Measurements from ENCODE around the gene SLC12A1.

SLC12A1 gene

DNA sequence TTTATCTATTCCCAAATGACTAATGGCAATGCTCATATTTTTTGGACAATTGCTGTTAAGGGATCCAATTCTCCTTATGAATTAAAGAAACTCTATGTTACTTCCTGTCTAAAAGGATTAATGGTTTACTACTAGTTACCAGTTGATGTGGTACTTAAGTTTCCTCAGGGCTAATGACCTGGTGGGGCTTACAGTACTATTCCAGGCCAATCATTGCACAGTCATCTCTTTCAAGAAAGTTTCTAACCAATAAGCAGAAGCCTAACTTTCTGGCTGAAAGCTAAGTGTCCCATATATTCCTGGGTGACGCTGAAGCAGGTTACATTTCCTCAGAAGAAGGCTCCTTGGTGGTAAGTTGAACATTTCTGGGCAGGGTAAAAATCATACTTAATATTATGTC lies at the start of gene SLC12A1:
SLC12A1 (plus strand) TSS at position 322 of the 400 bp plus-strand sequence. CDS start 1,418 bp downstream, outside the sequence.
- DNase-seq: no peak

DNA sequence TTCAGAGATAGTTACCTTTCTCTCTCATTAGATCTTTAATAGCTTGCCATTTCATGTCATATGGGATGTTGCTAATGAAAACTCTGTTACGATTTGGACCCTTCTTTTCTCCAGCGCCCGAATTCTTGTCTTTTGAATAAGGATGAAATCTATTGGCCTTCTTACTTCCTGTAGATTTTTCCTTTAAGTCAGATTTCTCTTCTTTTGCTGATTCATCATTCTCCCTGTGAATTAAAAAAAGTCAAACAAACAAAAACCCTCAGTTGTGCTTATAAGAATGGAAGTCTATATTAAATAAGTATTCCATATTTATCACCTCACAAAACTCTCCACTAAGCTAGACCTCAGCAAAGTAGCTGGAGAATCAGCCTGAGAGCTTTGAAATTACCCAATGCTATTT lies 37.5 kb upstream of the SLC12A1 start:
- no peak for DNase-seq

DNA sequence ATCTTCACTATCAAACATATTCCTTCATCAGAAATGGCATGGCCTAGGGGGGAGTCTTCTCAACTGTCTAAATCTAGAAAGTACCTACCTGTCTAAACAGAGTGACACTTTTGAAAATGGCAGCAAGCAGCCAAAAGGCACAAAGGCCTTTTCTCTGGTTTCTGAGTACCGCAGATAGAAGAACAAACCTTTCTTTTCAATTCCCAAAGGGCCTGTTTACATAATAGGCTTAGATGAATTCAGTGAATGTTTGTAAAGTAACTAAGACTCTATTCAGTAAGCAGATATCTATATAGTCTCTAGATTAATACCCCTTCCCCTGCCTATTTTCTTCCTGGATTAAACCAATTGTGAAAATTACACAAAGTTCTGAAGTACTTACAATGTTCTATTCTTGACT lies 35.1 kb upstream of the SLC12A1 start:
- peak; percentile 3 for DNase-seq

DNA sequence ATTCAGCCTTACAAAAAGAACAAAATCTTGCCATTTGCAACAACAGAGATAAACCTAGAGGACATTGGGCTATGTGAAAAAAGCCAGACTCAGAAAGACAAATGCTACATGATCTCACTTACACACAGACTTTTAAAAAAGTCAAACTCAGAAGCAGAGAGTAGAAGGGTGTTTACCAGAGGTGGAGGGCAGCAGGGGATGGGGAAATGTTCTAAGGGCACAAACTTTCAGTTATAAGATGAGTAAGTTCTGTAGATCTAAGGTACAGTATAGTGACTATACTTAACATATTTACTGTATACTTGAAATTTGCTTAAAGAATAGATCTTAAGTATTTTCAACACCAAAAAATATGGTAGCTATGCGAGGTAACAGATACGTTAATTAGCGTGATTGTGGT lies 31.0 kb upstream of the SLC12A1 start:
- no peak for DNase-seq

DNA sequence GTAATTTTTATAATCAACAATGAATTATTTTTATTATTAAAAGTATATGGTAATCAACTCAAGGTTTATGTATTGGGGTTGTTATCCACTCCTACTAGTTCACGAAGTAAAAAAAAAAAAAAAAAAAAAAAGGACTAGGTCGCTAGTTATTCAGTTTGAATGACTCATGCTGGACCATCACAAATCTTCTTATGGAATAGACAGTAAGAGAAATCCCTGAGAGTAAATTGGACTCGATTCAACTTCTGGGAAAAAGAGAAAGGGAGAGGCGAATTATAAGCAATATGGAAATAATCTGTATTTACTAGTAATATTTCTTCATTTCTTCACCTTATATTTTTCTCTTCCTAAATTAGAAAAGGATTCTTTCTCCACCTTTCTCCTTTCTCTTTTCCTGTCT lies 30.0 kb upstream of the SLC12A1 start:
- no peak for DNase-seq

DNA sequence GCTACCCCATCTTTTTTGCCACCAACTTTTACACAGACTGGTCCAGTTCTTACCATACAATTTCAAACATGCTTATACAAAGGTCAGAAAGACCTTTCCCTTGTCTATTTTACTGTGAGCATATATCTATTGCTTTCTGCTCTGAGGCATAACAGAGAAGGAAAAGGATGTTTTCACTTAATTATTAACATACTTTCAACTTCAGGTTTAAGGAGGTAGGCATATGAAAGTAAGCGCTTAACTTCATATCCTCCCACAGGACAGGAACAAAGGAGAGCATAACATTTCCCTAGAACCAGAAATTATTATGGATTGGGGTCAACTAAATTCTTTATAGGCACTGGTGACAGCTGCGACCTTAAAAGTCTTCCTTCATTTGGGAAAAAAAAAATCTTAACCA lies 29.1 kb upstream of the SLC12A1 start:
- DNase-seq: no peak

DNA sequence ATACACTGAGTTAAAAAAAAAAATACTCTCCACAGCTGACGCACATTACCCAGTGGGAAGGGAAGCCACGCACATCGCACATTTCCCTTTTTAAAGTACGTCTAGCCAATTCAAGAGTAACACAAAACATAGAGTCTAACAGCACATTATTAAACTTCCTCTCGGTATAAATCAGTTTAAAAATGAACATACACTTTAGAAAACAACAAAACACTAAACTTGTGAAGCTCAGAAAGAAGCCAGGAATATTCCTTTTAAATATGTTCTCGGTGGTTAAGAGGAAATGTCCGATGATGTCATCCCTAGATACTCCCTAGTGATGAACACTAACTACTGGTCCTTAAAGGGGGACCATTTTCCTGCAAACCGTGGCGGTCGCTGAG lies 28.7 kb upstream of the SLC12A1 start:
- DNase-seq: peak; percentile 52

DNA sequence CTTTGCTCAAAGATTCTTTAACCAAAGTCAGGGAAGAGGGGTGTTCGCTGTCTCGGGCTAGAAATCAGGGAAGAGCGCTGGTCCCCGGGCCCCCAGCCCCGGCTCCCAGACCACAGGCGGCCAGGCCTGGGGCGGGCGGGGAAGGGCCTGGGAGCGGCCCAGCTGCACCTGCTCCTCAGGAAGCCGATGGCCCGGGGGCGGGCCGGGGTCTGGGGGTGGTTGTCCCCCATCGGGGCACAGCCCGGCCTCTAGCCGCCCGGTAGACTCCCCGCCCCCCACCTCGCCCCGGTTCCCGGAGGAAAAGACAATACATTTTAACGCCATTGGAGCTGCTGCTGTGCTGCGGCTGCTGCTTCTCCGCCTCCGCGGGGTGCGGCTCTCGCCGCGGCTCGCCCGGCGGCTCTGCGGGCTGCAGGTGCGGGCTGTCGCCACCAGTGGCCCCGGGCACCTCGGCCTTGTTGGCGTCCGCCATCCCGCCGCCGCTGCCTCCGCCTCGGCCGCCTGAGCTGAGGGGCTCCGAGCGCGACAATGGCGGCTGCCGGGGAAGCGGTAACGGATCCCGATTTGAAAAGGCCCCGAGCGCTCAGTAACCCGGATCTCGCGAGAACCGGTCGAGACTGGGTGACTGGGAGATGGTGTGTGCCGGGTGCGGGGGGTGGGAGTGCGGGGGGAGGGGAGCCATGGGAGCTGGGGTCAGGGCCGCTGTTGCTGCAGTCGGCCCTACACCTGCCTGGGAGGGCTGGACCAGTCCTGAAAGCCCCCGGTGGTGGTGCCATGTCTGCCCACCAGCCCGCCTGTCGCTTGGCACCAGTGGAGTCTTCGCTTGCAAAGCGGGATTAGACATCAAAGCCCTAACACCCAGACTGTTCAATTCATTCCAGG lies 28.1 kb upstream of the SLC12A1 start, which contains the start of gene MYEF2:
MYEF2 (minus strand) TSS at position 530 of the 882 bp plus-strand sequence; CDS start at position 472, 58 bp downstream.
- peak; percentile 66 for DNase-seq

DNA sequence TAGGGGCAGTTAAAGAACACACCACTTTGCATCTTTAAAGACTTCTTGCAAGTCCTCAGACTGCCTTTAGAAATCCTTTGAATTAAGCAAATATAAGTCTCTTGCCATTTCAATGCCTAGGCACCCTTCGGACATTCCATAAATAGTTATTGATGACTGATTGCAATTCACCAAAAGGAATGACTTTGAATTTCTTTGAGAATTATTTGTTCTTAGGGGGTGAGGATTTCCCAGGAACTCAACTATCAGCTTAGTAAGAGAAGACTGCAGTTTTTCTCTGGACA lies 27.5 kb upstream of the SLC12A1 start:
- DNase-seq: no peak

DNA sequence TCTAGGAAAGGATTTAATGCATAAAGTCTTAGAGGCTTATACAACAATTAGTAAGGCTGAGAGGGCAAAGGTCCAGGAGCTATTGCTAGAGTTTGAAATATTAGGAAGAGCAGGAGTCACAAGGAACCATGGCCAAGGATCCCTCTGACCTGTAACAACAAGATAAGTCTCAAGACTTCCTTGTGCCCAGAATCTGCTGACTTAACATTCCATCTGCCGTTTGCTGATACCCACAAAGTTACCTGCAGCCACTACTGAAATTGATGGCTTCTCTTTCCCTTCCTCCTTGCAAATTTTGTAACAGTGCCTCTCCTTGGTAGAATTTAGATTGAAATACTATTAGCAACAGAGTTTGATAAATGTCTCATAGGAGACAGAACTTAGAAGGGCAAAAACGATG lies 23.4 kb upstream of the SLC12A1 start:
- no peak for DNase-seq

DNA sequence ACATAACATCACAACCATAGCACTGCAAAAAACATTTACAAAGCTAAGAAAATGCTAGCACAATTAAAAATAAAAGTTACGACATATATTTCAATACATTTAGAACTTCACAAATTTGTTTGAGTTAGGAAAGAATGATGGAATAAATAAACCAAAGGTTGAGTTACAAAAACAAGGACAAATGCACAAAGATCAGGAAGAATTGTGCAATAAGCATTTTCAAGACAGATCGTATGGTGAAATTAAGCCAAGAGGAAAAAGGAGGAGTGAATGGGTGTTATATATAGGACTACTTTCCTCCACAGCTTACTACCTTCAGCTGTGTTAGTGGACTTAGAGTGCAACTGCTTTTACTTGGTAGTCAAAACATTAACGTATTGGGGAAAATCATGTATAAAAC lies 20.6 kb upstream of the SLC12A1 start:
- DNase-seq: no peak

DNA sequence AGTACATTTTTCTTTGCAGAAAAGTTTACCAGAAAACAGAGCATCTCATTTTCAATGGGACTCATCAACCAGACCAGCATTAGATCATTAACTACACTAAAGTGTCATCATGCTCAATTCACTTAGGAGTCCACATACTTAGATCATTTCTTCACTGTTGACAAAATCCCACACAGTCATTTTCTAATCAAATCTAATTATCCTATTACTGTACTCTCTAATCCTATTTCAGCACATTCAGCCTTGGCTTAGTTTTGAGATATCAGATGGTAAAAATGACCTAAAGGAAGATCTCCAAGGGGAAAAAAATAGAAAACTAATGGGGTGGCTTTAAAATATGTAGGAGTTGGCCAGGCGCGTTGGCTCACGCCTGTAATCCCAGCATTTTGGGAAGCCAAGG lies 19.8 kb upstream of the SLC12A1 start:
- DNase-seq: no peak

DNA sequence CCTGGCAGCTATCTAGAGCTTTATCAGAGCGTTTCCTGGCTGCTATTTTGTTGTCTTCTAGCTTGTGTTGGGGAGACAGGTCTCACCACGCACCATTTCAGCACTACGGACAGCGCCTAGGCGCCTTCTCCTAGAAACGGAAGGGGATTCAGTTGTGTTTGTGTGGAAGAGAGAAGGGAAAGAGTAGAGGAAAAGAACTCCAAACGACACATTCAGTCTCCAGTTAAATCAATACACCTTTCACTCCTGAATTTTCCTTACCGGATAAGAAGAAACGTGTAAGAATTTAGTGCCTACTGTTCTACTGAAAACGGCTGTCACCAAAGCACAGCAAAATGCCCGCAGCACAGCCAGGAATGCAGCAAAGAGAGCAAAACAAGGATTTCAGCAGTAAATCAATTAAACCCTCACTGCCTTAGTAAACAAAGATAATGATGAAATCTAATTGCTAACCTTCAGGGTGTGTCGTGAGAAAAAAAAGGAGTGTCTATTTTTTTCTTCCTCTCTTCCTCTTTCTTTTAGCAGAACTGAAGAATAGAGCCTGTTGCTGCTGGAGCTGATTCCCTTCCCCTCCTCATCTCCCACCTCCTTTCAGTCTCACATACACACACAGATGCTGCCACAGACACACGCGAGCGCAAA lies 15.0 kb upstream of the SLC12A1 start:
- DNase-seq: no peak

DNA sequence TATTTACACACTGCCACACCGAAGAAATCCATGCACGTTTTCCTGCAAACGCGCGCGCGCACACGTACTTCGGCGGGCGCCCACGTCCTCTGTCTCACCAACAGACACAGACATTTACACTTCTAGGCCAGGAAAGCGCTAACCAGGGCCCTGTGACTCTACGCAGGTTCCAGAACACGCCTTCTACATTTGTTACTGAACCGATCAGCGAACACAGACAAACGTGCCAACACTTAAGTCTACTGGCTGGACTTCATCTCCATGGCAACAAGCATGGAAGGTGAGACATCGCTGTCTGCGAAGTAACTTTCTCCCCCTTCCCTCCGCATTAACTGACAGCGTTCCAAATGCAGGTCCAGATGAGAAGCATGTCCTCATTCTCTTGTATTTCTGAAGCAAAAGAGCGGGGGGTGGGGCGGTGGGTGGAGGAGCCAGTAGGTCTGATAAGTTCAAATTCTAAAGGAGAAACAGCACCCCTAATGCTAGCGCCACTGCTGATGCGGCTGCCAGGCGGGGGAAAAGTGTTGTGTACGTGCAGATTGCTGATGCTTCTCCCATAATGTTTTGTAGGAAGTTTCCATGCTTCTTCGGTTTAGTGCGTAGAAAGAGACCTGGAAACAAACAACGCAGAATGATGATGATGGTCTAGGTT lies 14.4 kb upstream of the SLC12A1 start, which contains the start of gene CTXN2:
CTXN2 (plus strand) TSS at position 92 of the 652 bp plus-strand sequence. CDS start 9,636 bp downstream, outside the sequence.
- DNase-seq: no peak

DNA sequence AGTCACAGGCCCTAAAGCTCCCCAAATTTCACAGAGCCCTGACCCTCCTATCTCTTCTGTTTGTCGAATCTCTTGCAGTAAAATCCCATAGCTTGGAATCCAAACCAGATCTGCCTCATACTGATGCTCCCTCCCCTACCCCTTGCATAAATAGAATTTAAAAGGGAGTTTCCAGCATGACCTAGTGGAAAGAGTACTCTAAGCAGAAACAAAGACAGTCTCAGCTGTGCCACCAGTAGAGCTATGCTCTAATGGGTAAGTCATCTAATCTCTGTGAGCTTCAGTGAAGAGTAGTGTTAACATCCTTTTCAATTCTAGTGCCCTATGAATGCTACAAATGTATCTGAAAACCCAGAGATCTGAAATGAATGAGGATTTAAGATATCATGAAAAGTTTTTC lies 4.0 kb upstream of the SLC12A1 start:
- no peak for DNase-seq

DNA sequence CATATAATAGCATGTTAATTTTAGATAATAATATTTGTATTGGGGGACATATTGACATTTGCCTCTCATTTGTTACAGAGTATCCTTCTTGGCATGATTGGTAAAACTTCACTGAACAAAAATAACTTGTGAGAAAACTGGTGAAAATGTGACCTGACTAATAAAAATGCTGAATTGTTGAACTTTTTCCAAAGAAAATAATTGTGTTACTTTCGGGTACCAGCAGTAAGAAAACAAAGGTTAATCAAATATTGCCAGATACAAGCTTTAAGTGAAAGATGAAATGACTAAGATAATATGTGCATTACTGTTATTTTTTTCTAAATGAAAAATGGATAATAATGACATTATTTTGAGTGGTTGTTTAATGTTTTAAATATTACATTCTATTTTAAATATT lies 15.2 kb downstream of the SLC12A1 start:
- no peak for DNase-seq

DNA sequence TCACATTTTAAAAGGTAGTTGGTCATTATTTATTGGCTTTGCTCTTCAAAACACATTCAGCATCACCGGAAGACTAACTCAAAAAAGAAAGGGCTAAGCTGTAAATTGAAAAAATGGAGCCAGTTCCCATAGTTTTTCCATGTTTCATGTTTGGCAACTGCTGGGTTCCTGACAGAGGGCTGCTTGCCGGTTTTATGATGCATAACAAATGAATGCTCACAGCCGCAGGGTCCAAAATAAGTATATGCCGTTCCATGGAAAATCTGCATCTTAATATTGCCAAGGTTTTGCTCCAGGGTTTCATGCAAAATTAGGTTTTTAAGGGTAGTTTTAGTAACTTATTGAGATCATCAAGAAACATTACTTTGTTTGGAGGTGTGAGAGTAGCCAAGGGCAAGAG lies 15.8 kb downstream of the SLC12A1 start:
- DNase-seq: peak; percentile 54

DNA sequence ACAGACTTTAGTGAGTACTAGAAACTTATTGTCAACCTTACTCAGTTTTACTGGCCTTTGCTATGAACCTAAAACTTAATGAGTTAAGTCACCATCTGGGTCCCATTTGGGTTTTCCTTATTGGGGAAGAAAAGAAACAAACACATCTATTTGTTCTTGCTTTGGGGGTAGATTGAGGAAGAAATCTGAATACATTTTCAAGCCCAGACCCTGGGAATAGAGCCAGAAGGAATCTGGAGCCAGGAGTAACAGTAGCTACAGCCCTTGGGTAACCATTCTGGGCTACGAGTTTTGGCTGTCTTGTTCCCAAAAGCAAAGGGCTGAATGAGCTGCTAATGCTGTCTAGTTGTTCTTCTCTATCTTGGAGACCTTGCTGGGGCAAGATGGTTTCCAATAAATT lies 16.5 kb downstream of the SLC12A1 start:
- DNase-seq: no peak

DNA sequence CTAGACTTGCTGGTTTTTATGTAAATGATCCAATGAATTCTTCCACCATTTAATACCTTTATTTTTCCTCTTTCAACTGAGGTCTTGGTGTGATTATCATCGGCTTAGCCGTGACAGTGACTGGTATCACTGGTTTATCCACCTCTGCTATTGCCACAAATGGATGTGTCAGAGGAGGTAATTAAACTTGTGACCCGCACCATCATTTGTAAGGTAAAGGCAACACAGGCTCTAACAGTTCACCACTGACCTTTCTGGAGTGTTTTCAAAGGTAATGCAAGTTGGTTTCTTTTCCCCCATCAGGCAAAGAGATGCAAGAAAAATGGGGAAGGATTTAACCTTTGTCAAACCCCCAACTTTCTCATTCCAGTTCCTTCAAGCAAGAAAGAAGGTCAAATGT lies 19.7 kb downstream of the SLC12A1 start:
- DNase-seq: no peak

DNA sequence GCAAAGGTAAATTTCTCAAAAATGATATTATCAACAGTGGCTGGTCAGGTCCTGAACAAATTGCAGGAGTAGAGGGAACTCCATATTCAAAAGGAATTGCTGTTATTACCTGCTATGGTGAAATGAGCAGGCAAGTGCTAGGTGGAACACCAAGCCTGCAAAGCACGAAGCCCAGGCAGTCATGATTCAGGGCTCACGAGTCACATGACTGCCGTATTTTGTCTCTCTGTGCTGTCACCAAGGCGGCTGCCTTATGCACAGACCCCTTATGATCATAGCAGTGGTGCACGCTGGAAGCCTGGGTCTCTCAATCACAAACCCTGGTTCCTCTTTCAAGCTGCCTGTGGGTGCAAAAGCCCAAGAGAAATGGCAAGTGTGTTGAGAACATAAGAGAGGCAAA lies 24.4 kb downstream of the SLC12A1 start:
- no peak for DNase-seq

DNA sequence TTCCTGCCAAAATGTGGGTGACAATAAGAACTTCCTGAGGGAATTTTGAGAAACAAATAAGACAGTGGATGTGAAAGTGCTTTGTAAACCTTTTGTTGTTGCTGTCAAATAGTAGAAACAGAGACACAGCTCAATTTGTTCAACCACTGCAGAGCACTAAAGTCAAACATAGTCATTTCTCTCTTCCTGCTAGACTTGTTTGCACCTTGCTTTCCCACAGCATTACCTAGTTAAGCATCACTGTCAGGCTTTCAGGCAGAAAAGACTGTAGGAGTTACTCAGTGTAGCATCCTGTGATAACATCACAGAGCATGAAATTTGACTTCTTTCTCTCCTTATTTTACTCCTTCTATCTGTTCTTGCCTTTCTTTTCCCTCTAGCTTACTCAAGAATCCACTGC lies 27.1 kb downstream of the SLC12A1 start:
- DNase-seq: no peak

DNA sequence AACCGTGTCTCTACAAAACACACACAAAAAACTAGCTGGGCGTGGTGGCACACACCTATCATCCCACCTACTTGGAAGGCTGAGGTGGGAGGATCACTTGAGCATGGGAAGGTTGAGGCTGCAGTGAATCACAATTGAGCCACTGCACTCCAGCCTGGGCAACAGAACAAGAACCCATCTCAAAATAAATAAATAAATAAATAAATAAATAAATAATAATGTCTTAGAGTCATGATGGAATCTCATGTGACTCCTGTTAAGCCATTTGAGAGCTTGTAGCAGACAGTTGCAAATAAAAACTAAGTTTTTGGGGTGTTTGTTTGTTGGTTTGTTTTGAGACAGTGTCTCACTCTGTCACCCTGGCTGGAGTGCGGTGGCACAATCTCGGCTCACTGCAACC lies 33.2 kb downstream of the SLC12A1 start:
- no peak for DNase-seq

DNA sequence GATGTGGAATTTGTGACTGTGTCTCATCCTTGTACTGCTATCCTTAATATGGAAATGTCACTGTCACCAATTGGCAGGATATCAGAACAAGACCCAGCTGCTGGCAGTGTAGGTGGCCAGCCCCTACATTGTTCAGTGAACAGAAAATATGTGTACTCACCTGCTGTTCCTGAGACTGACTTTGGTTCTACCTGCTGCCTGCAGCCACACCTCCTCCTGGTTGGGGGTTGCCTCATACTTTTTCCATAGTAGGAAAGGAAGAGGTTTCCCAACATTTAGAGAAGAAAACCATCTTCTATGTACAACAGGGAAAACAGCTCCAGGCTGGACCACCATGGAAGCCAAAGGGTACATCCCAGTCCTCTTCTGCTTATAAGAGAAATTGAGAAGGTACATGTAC lies 35.9 kb downstream of the SLC12A1 start:
- peak; percentile 11 for DNase-seq

DNA sequence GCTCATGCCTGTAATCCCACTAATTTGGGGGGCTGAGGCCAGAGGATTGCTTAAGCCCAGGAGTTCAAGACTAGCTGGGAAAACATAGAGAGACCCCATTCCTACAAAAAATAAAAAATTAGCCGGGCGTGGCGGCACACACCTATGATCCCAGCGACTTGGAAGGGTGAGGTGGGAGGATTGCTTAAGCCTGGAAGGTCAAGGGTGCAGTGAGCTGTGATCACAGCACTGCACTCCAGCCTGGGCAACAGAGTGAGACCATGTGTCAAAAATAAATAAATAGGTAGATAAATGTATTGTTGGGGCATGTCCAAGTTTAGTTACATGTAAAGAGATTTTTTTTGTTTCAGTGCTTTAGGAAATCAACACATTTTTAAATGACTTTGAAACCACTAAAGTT lies 36.4 kb downstream of the SLC12A1 start:
- DNase-seq: no peak
